T-cell (primary cell): ENCODE data around the gene TRIM15. TPM values are rescaled to one million over a fixed set of nuclear protein-coding genes. Genes with fewer than 3 reads are reported as not detected.
"Not testable (repeated sequence)": the region's sequence is repeated elsewhere in the genome, so short reads cannot be mapped to it uniquely, and the experiment has no call there.

Experiments used
- ATAC-seq, 4 experiments: fragments of 200-7000 bp in 3 of 4; fragments of 150-1000 bp in 1 of 4; cut with Tn5 transposase; replicated peaks in 1 of 4; 1 replicate in 3 of 4; 2 replicates in 1 of 4; pipeline ENCODE4 v1.10.0; 2021; ENCODE audit warnings: moderate library complexity in 3 of 4, mild to moderate bottlenecking in 2 of 4, moderate number of reproducible peaks in 1 of 4
- CTCF ChIA-PET, 2 donors: fragments of 300-600 bp; sonication (Branson Sonifier 250); formaldehyde crosslinking; loops; one replicate each; lab custom pipeline; 2022; ENCODE audit warnings: antibody characterized with exemption in 2 of 2; lab: Charles Lee
- POLR2A ChIA-PET, 2 donors: fragments of 300-600 bp; sonication (Branson Sonifier 250); formaldehyde crosslinking; loops; one replicate each; lab custom pipeline; 2022; ENCODE audit warnings: antibody characterized with exemption in 2 of 2; lab: Charles Lee
- DNase-seq, 35 experiments: peaks; one replicate each; pipeline versions ENCODE4 v3.0.0 to v3.0.0-alpha.2; 2013 to 2023
- H3K27ac ChIP-seq: one replicate; pipeline ENCODE4 v1.5.1; 2013; ENCODE audit warnings: low read length
- H3K27me3 ChIP-seq, 2 experiments: replicated peaks in 1 of 2; 1 replicate in 1 of 2; 2 replicates in 1 of 2; pipeline versions ENCODE4 v1.6.1 to v1.7.0; 2013; ENCODE audit warnings: low read length in 1 of 2, mixed read lengths in 1 of 2; ENCODE audit not compliant: control insufficient read depth in 2 of 2, insufficient read depth in 2 of 2; ENCODE audit errors: extremely low read depth in 1 of 2
- H3K36me3 ChIP-seq, 2 donors: 1 replicate in 1 of 2; 2 replicates in 1 of 2; pipeline versions ENCODE4 v1.6.1 to v1.7.0; 2013; ENCODE audit warnings: low read length in 1 of 2; ENCODE audit not compliant: control insufficient read depth in 2 of 2, insufficient read depth in 1 of 2; ENCODE audit errors: extremely low read depth in 1 of 2
- H3K4me1 ChIP-seq, 2 experiments: 1 replicate in 1 of 2; 2 replicates in 1 of 2; pipeline versions ENCODE4 v1.6.1 to v1.7.0; 2013; ENCODE audit warnings: low read length in 2 of 2, mixed read lengths in 1 of 2; ENCODE audit not compliant: insufficient read depth in 2 of 2, control insufficient read depth in 1 of 2; ENCODE audit errors: extremely low read depth in 1 of 2
- H3K4me3 ChIP-seq, 2 donors: 1 replicate in 1 of 2; 2 replicates in 1 of 2; pipeline versions ENCODE4 v1.5.1 to v1.7.0; 2013; ENCODE audit warnings: mild to moderate bottlenecking in 2 of 2, low read length in 1 of 2, moderate library complexity in 1 of 2; ENCODE audit not compliant: control insufficient read depth in 1 of 2; ENCODE audit errors: extremely low read depth in 1 of 2
- H3K9me3 ChIP-seq: 2 replicates; pipeline ENCODE4 v1.7.0; 2013
- H3K27ac Mint-ChIP-seq, 2 donors: one replicate each; pipeline ENCODE4 v1.8.0; 2020 to 2021; ENCODE audit warnings: mild to moderate bottlenecking in 2 of 2, mixed read lengths in 2 of 2
- H3K27me3 Mint-ChIP-seq, 2 donors: one replicate each; pipeline ENCODE4 v1.8.0; 2021 to 2022; ENCODE audit warnings: mixed read lengths in 2 of 2
- H3K36me3 Mint-ChIP-seq: one replicate; pipeline ENCODE4 v1.8.0; 2021; ENCODE audit warnings: mixed read lengths
- H3K4me1 Mint-ChIP-seq, 3 donors: one replicate each; pipeline ENCODE4 v1.8.0; 2020 to 2022; ENCODE audit warnings: mixed read lengths in 3 of 3, mild to moderate bottlenecking in 1 of 3
- H3K4me3 Mint-ChIP-seq, 3 donors: one replicate each; pipeline ENCODE4 v1.8.0; 2020 to 2022; ENCODE audit warnings: mild to moderate bottlenecking in 3 of 3, mixed read lengths in 3 of 3, moderate library complexity in 3 of 3
- H3K9me3 Mint-ChIP-seq, 3 donors: one replicate each; pipeline ENCODE4 v1.8.0; 2020 to 2022; ENCODE audit warnings: mixed read lengths in 3 of 3
- WGBS: methylation state at CpG from one replicate; pipeline ENCODE4 v1.1.5; 2013; ENCODE audit warnings: missing lambda C conversion rate; ENCODE audit not compliant: insufficient coverage; 5-methylcytosine and 5-hydroxymethylcytosine counted together
- total RNA-seq, 35 experiments: library from RNA in 6 of 35; stranded (reverse) in 6 of 35; fragments of 120-200 nt in 1 of 35; gene quantifications; one replicate each; pipeline versions ENCODE4 v1.2.1 to v1.2.4 and lab custom pipeline; 2013 to 2026

The TRIM15 gene
- total RNA-seq, 5 donors from 2014 or later (not counting 1 experiment from before 2014, with no cell fraction given), result not detected

DNA sequence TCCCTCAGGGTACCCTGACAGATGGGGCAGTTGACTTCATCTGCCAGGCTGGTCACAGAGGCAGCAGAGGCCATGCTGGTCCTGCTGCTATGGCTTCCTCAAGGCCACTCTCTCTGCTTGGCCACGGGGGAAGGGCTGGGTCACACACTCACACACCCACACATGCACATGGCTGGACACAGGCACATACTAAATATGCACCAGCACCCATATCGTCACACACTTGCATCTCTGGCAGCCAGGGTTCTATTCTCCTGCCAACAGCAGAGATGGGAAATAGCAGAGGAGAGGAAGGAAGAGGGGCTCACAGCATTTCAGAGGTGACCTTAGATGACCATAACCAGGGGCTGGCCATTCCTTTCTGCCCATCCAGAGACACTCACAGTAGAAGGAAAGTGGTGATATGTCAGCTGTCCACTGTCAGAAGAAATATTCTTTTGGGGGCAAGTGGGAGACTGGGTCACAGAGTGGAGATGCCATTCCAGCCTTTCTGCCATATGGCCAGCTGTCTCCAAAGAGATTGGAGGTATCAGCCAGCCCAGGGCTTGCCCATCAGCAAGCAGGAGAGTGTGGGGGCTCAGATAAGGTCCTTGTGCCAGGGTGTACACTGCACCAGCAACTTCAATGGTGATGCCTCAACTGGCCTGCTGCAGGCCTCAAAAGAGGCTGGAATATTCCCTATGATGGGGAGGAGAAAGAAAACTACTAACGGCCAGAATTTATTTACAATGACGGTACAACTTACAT, 2.4 kb upstream of the TRIM15 start, which contains the start of gene TRIM10:
TSS of gene TRIM10 (minus strand) at position 427 of the 747 bp plus-strand sequence. CDS start at position 74, 353 bp downstream.
- Histone ChIP-seq H3K4me3 (no peak within 1 kb of the TSS), H3K27ac (no peak within 1 kb of the TSS), H3K36me3 (no peaks in the 10 kb centered on the region), H3K4me1 (peaks cover 0 to 8% of the 10 kb centered on the region in 2 experiments), H3K27me3 (peaks cover 0 to 26% of the 10 kb centered on the region in 2 experiments), H3K9me3 (no peaks in the 10 kb centered on the region)
- no peak within 1 kb of the TSS for H3K4me3 Mint-ChIP-seq
- WGBS, result no CpG with 5 or more reads among the region's 4 CpGs
- no peak within 1 kb of the TSS for H3K27ac Mint-ChIP-seq
- peaks cover 7 to 10% (median 10%) of the 10 kb centered on the region in 3 donors for H3K4me1 Mint-ChIP-seq
- H3K27me3 Mint-ChIP-seq, result peaks cover 18 to 24% of the 10 kb centered on the region in 2 donors
- ChIA-PET POLR2A (interaction anchor here in 1 of 2 donors (0.6 kb wide), 1 partner anchor 540 kb away, joined by 5 read pairs; no protein-coding TSS in a partner anchor), CTCF (no interaction called here)
- H3K9me3 Mint-ChIP-seq, result no peaks in the 10 kb centered on the region
- no peaks in the 10 kb centered on the region for H3K36me3 Mint-ChIP-seq
- ATAC-seq, result no peak
- DNase-seq, result no peak

DNA sequence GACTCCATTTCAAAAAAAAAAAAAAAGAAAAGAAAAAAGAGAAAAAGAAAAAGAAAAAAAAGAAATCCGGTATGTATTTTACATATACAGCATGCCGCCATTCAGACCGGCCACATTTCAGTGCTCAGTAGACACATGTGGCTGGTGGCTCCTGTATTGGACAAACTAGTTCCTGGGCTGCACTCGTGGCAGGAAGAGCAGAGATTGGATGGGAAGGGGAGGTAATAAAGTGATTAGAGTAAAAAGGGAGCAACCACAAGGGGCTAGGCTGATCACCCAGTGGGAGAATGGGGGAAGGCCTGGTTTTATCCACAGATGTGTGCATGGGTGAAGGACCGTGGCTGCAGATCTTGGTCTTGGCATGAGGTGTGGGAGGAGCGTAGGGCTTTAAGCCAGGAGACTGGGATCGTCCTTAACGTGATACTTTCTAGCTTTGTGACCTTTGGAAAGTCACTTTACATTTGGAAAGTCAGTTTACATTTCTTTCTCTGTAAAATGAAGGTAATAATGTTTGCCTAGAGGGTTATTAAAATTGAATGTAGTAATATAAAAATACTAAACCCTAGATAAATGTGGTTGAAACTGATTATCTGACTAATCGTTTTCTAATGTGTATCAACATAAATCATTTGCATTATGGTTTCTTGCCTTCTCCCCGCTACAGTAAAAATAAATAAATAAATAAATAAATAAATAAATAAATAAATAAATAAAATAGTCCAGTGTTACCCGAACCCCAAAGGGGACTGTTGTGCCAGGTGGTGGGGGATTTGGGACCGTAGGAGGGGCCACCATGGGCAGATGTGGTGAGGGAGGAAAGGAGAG, 869 bp upstream of the TRIM15 start:
- Histone ChIP-seq H3K36me3 (no peaks in the 10 kb centered on the region), H3K4me1 (peaks cover 0 to 8% of the 10 kb centered on the region in 2 experiments), H3K4me3 (no peak overlapping the region), H3K27ac (no peak overlapping the region), H3K9me3 (no peaks in the 10 kb centered on the region), H3K27me3 (peaks cover 0 to 26% of the 10 kb centered on the region in 2 experiments)
- no peaks in the 10 kb centered on the region for H3K9me3 Mint-ChIP-seq
- H3K4me1 Mint-ChIP-seq, result peaks cover 7 to 14% (median 12%) of the 10 kb centered on the region in 3 donors
- POLR2A ChIA-PET, result no interaction called here
- H3K4me3 Mint-ChIP-seq, result no peak overlapping the region
- 77% methylated on average over 6 of the region's 12 CpGs for WGBS
- H3K27ac Mint-ChIP-seq, result no peak overlapping the region
- H3K36me3 Mint-ChIP-seq, result no peaks in the 10 kb centered on the region
- ATAC-seq, result no peak
- CTCF ChIA-PET, result no interaction called here
- H3K27me3 Mint-ChIP-seq, result peaks cover 19 to 20% of the 10 kb centered on the region in 2 donors
- no peak for DNase-seq

DNA sequence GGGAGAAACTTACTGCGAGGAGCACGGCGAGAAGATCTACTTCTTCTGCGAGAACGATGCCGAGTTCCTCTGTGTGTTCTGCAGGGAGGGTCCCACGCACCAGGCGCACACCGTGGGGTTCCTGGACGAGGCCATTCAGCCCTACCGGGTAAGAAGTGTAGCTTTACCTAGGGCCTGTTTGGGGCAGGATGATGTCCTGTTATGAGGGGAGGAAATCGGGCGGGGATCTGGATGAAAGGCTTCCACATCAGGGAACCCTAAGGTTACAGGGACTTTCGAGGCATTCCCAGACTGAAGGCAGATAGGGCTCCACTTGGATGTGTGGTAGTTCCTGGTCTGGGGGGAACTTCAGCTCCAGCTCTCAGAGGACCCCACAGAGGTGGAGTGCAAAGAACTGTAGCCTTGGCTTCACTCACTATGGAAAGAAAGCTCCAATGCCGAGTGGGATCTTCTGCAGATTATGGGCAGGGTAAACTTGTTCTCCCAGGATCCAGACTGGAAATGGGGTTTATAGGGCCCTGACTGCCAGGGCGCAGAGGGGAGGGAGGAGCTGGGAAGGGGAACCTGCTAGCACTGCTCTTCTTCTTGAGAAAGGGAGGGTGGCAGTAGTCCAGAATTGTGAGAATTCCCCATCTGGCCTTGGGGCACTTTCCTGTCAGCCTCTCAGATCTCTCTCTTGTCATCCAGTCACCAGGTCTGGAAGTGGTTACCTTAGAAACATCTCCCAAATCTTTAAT, 740 bp downstream of the TRIM15 start:
- H3K4me1 Mint-ChIP-seq, result peaks cover 7 to 17% (median 12%) of the 10 kb centered on the region in 3 donors
- Histone ChIP-seq H3K27ac (no peak overlapping the region), H3K27me3 (peaks cover 0 to 25% of the 10 kb centered on the region in 2 experiments), H3K4me1 (peaks cover 0 to 8% of the 10 kb centered on the region in 2 experiments), H3K9me3 (no peaks in the 10 kb centered on the region), H3K36me3 (no peaks in the 10 kb centered on the region), H3K4me3 (no peak overlapping the region)
- no peaks in the 10 kb centered on the region for H3K9me3 Mint-ChIP-seq
- ChIA-PET POLR2A (no interaction called here), CTCF (no interaction called here)
- no peak for ATAC-seq
- no peak overlapping the region for H3K27ac Mint-ChIP-seq
- H3K4me3 Mint-ChIP-seq, result no peak overlapping the region
- DNase-seq, result no peak
- WGBS, result 91% methylated on average over 15 of the region's 16 CpGs
- H3K27me3 Mint-ChIP-seq, result peaks cover 18 to 22% of the 10 kb centered on the region in 2 donors
- H3K36me3 Mint-ChIP-seq, result no peaks in the 10 kb centered on the region

DNA sequence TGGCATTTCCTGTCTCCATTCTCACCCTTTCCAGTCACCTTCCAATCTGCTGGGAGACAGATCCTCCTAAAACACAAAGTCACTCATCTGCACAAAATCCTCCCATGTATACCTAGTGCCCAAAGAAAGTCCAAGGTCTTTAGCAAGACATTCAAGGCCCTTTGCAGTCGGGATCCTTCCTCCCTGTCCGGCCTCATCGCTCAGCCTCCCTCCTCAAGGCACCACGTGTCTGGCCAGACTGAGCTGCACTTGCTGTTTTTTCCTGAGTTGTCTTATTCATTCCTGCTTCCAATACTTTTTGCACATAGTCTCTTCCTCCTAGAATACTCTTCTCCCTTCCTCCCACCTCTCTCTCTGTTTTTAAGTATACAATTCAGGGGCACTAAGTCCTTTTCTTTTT, 1.4 kb downstream of the TRIM15 start:
- H3K27me3 ChIP-seq, result peaks cover 0 to 23% of the 10 kb centered on the region in 2 experiments
- H3K27me3 Mint-ChIP-seq, result peaks cover 18% of the 10 kb centered on the region in 2 donors
- WGBS, result 93% methylated on average over 4 of the region's 4 CpGs
- no peaks in the 10 kb centered on the region for H3K9me3 ChIP-seq
- no peak overlapping the region for H3K4me3 ChIP-seq
- H3K27ac Mint-ChIP-seq, result no peak overlapping the region
- ChIA-PET POLR2A (no interaction called here), CTCF (no interaction called here)
- peaks cover 7 to 17% (median 12%) of the 10 kb centered on the region in 3 donors for H3K4me1 Mint-ChIP-seq
- no peak overlapping the region for H3K27ac ChIP-seq
- ATAC-seq (no peak), DNase-seq (no peak)
- H3K9me3 Mint-ChIP-seq, result no peaks in the 10 kb centered on the region
- no peaks in the 10 kb centered on the region for H3K36me3 ChIP-seq
- no peaks in the 10 kb centered on the region for H3K36me3 Mint-ChIP-seq
- peaks cover 0 to 8% of the 10 kb centered on the region in 2 experiments for H3K4me1 ChIP-seq
- H3K4me3 Mint-ChIP-seq, result no peak overlapping the region

DNA sequence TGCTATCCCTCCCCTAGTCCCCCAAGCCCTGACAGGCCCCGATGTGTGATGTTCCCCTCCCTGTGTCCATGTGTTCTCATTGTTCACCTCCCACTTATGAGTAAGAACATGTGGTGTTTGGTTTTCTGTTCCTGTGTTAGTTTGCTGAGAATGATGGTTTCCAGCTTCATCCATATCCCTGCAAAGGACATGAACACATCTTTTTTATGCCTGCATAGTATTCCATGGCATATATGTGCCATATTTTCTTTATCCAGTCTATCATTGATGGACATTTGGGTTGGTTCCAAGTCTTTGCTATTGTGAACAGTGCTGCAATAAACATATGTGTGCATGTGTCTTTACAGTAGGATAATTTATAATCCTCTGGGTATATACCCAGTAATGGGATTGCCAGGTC, 1.9 kb downstream of the TRIM15 start:
- H3K4me3 Mint-ChIP-seq, DNase-seq, CTCF ChIA-PET, H3K4me1 ChIP-seq, POLR2A ChIA-PET, H3K27ac Mint-ChIP-seq, H3K9me3 ChIP-seq, H3K36me3 ChIP-seq, ATAC-seq, H3K4me3 ChIP-seq, H3K27ac ChIP-seq, H3K36me3 Mint-ChIP-seq, H3K9me3 Mint-ChIP-seq: not testable (repeated sequence)
- peaks cover 16 to 19% of the 10 kb centered on the region in 2 donors for H3K27me3 Mint-ChIP-seq
- peaks cover 7 to 17% (median 12%) of the 10 kb centered on the region in 3 donors for H3K4me1 Mint-ChIP-seq
- WGBS, result no CpG with 5 or more reads among the region's 1 CpG
- peaks cover 0 to 23% of the 10 kb centered on the region in 2 experiments for H3K27me3 ChIP-seq

DNA sequence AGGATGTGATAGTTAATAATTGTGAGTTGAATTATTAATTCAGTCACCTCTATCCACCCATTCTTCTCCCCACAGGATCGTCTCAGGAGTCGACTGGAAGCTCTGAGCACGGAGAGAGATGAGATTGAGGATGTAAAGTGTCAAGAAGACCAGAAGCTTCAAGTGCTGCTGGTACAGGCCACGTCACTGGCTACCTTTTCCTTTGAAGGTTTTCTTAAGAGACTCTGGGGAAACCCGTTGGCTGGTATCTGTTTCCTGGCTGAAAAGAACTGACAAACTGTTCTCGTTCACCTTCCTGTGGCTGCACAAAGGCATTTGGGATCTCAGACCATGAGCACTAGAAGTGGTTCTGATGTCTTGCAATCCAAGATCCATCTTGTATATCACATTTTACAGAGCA, 3.8 kb downstream of the TRIM15 start:
- POLR2A ChIA-PET, result no interaction called here
- peaks cover 6 to 33% of the 10 kb centered on the region in 2 experiments for H3K27me3 ChIP-seq
- WGBS, result 4% methylated on average over 3 of the region's 6 CpGs
- no peaks in the 10 kb centered on the region for H3K36me3 ChIP-seq
- DNase-seq, result peak in 2 of 35 experiments; percentile 10 to 39
- CTCF ChIA-PET, result no interaction called here
- Mint-ChIP-seq H3K4me1 (peaks cover 7 to 20% (median 16%) of the 10 kb centered on the region in 3 donors), H3K9me3 (no peaks in the 10 kb centered on the region), H3K4me3 (no peak overlapping the region), H3K36me3 (no peaks in the 10 kb centered on the region), H3K27me3 (peaks cover 29 to 34% of the 10 kb centered on the region in 2 donors), H3K27ac (no peak overlapping the region)
- no peak overlapping the region for H3K27ac ChIP-seq
- H3K4me3 ChIP-seq, result no peak overlapping the region
- peak in 1 of 4 experiments; percentile 65 for ATAC-seq
- H3K4me1 ChIP-seq, result peaks cover 0 to 15% of the 10 kb centered on the region in 2 experiments
- no peaks in the 10 kb centered on the region for H3K9me3 ChIP-seq
